ENCODE results near the gene NADK2.

NADK2 gene

GRCh38 chr5:36264202-36264760 lies 22.6 kb upstream of the NADK2 start:
- H3K4me3 ChIP-seq (ENCODE audit: low read depth, low read length), result no peak overlapping the region
- TF ChIP-seq CTCF (IDR thresholded peaks at IDR 0.05; ENCODE audit: borderline replicate concordance, insufficient read depth, low read depth, low read length), result no peak

GRCh38 chr5:36261186-36261585 lies 19.5 kb upstream of the NADK2 start:
- H3K4me3 ChIP-seq (ENCODE audit: low read depth, low read length), result no peak overlapping the region
- TF ChIP-seq CTCF (IDR thresholded peaks at IDR 0.05; ENCODE audit: borderline replicate concordance, insufficient read depth, low read depth, low read length), result no peak

GRCh38 chr5:36253575-36253974 lies 11.8 kb upstream of the NADK2 start:
- no peak for TF ChIP-seq CTCF (IDR thresholded peaks at IDR 0.05; ENCODE audit: borderline replicate concordance, insufficient read depth, low read depth, low read length)
- H3K4me3 ChIP-seq (ENCODE audit: low read depth, low read length), result no peak overlapping the region

GRCh38 chr5:36252722-36253365 lies 11.1 kb upstream of the NADK2 start:
- no peak for TF ChIP-seq CTCF (IDR thresholded peaks at IDR 0.05; ENCODE audit: borderline replicate concordance, insufficient read depth, low read depth, low read length)
- no peak overlapping the region for H3K4me3 ChIP-seq (ENCODE audit: low read depth, low read length)

- no peak for TF ChIP-seq CTCF (IDR thresholded peaks at IDR 0.05; ENCODE audit: borderline replicate concordance, insufficient read depth, low read depth, low read length)
- H3K4me3 ChIP-seq (ENCODE audit: low read depth, low read length), result no peak overlapping the region
Measured at GRCh38 chr5:36251218-36251617, 9.5 kb upstream of the NADK2 start.

- TF ChIP-seq CTCF (IDR thresholded peaks at IDR 0.05; ENCODE audit: borderline replicate concordance, insufficient read depth, low read depth, low read length), result no peak
- H3K4me3 ChIP-seq (ENCODE audit: low read depth, low read length), result no peak overlapping the region
Measured at GRCh38 chr5:36250427-36250826, 8.7 kb upstream of the NADK2 start.
